Neural progenitor cell (in vitro differentiated cells): ENCODE measurements around the gene ROR2. TPM values are rescaled to one million over a fixed set of nuclear protein-coding genes. Genes with fewer than 3 reads are reported as not detected.

Experiments used
- DNase-seq: peaks from one replicate; pipeline ENCODE4 v3.0.0-alpha.2; 2016; ENCODE audit warnings: low spot score
- H2AFZ ChIP-seq: fragments of 200-600 bp; sonication (generic); replicated peaks from 2 replicates; pipeline ENCODE4 v1.6.1; 2016; ENCODE audit warnings: antibody characterized with exemption
- H3F3A ChIP-seq: fragments of 200-600 bp; sonication (generic); 2 replicates; pipeline ENCODE4 v1.6.1; 2016; ENCODE audit warnings: antibody characterized with exemption, low read depth
- H3K27ac ChIP-seq: fragments of 200-600 bp; sonication (generic); 2 replicates; pipeline ENCODE4 v1.5.1; 2016; ENCODE audit warnings: mild to moderate bottlenecking
- H3K27me3 ChIP-seq: fragments of 200-600 bp; sonication (generic); 2 replicates; pipeline ENCODE4 v1.6.1; 2016; ENCODE audit warnings: mild to moderate bottlenecking, moderate library complexity
- H3K36me3 ChIP-seq: fragments of 200-600 bp; sonication (generic); 2 replicates; pipeline ENCODE4 v1.5.1; 2016
- H3K4me1 ChIP-seq: fragments of 200-600 bp; sonication (generic); 2 replicates; pipeline ENCODE4 v1.6.1; 2016; ENCODE audit warnings: mixed run types
- H3K4me2 ChIP-seq: fragments of 200-600 bp; sonication (generic); 2 replicates; pipeline ENCODE4 v1.6.1; 2016
- H3K4me3 ChIP-seq: fragments of 200-600 bp; sonication (generic); 2 replicates; pipeline ENCODE4 v1.5.1; 2016
- H3K79me2 ChIP-seq: fragments of 200-600 bp; sonication (generic); 2 replicates; pipeline ENCODE4 v1.6.1; 2016; ENCODE audit warnings: low read depth
- H3K9ac ChIP-seq: fragments of 200-600 bp; sonication (generic); 2 replicates; pipeline ENCODE4 v1.6.1; 2016
- H3K9me3 ChIP-seq: fragments of 200-600 bp; sonication (generic); 2 replicates; pipeline ENCODE4 v1.5.1; 2016; ENCODE audit warnings: low read depth
- H4K20me1 ChIP-seq: fragments of 200-600 bp; sonication (generic); 2 replicates; pipeline ENCODE4 v1.6.1; 2016; ENCODE audit warnings: low read depth
- H3K27ac Mint-ChIP-seq: 3 replicates; pipeline ENCODE4 v1.8.0; 2021; ENCODE audit warnings: mixed read lengths
- H3K27me3 Mint-ChIP-seq: 2 replicates; pipeline ENCODE4 v1.8.0; 2022; ENCODE audit warnings: low read depth, mild to moderate bottlenecking, inconsistent platforms, moderate library complexity, mixed read lengths; ENCODE audit not compliant: insufficient read depth
- H3K36me3 Mint-ChIP-seq: 3 replicates; pipeline ENCODE4 v1.8.0; 2021; ENCODE audit warnings: mixed read lengths
- H3K4me1 Mint-ChIP-seq: 3 replicates; pipeline ENCODE4 v1.8.0; 2021; ENCODE audit warnings: mixed read lengths
- H3K4me3 Mint-ChIP-seq: 3 replicates; pipeline ENCODE4 v1.8.0; 2021; ENCODE audit warnings: mild to moderate bottlenecking, moderate library complexity, mixed read lengths
- H3K9me3 Mint-ChIP-seq: 3 replicates; pipeline ENCODE4 v1.8.0; 2020; ENCODE audit warnings: mixed read lengths
- CTCF ChIP-seq: fragments of 200-600 bp; sonication (generic); IDR thresholded peaks from 2 replicates; pipeline ENCODE4 v1.5.1; 2017; ENCODE audit warnings: antibody characterized with exemption, mild to moderate bottlenecking
- EZH2 ChIP-seq: fragments of 200-600 bp; sonication (generic); IDR thresholded peaks from 2 replicates; pipeline ENCODE4 v1.6.1; 2017; ENCODE audit warnings: antibody characterized with exemption, mild to moderate bottlenecking, moderate library complexity
- EZH2phosphoT487 ChIP-seq: fragments of 200-600 bp; sonication (generic); IDR thresholded peaks from 2 replicates; pipeline ENCODE4 v1.6.1; 2017; ENCODE audit warnings: antibody characterized with exemption
- total RNA-seq: library from RNA; depleted of rRNA; stranded (reverse); fragments of >200 nt; gene quantifications from 2 replicates; pipeline ENCODE4 v1.2.3, GENCODE V29; 2015; ENCODE audit warnings: low replicate concordance

The ROR2 gene
- total RNA-seq, 1 donor from 2014 or later, result 20.1 TPM

- no peaks in the 10 kb centered on the region for H3K9me3 Mint-ChIP-seq
- TF ChIP-seq CTCF (peak; percentile 69), EZH2 (no peak), EZH2phosphoT487 (no peak)
- no peaks in the 10 kb centered on the region for H3K36me3 ChIP-seq
- no peak overlapping the region for H3K9ac ChIP-seq
- H3K27ac ChIP-seq, result no peak overlapping the region
- H3K36me3 Mint-ChIP-seq, result no peaks in the 10 kb centered on the region
- H4K20me1 ChIP-seq, result no peaks in the 10 kb centered on the region
- no peaks in the 10 kb centered on the region for H3K4me1 ChIP-seq
- H3K79me2 ChIP-seq, result no peaks in the 10 kb centered on the region
- H3K27me3 ChIP-seq, result no peaks in the 10 kb centered on the region
- H3K4me3 Mint-ChIP-seq, result no peak overlapping the region
- no peaks in the 10 kb centered on the region for H3K27me3 Mint-ChIP-seq
- H3K27ac Mint-ChIP-seq, result no peak overlapping the region
- DNase-seq, result peak; percentile 53
- H3K4me1 Mint-ChIP-seq, result no peaks in the 10 kb centered on the region
- no peaks in the 10 kb centered on the region for H3F3A ChIP-seq
- H3K4me2 ChIP-seq, result no peak overlapping the region
- no peaks in the 10 kb centered on the region for H3K9me3 ChIP-seq
- peak overlapping the region; percentile 55 for H2AFZ ChIP-seq
- H3K4me3 ChIP-seq, result no peak overlapping the region
Observed at GRCh38 chr9:91659529-91660495, 290.2 kb downstream of the ROR2 start.

DNA sequence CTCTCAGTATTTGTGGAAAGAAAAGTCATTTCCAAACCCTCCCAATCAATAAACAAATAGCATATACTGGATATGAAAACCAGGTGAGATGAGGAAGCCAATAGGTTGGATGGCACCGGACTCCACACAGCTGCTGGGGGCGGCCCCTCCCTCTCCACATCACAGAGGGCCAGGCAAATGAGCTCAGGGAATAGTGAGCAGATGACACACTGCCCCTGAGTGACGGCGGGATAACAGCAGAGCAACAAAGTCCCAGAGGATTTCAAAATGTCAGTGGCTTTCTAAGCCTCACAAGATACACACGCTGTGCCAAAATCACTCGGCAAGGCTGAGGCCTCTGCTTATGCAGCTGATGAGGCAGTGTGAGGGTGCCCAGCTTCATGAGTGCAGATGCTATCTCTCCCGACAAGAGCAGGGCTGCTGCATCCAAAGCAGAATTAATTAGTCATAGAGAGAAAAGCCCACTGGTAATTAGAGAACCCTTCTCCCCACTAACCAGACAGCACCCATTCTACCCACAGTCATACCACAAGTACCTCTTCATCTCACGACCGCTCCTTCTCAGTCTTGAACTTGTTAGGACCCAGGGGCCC lies 291.4 kb downstream of the ROR2 start:
- no peak overlapping the region for H3K27ac Mint-ChIP-seq

GRCh38 chr9:91657501-91657900 lies 292.5 kb downstream of the ROR2 start:
- Histone ChIP-seq H2AFZ (no peak overlapping the region), H3K9me3 (no peaks in the 10 kb centered on the region), H3K4me1 (no peaks in the 10 kb centered on the region), H3K27ac (no peak overlapping the region), H3K4me2 (no peak overlapping the region), H3K4me3 (no peak overlapping the region), H3K27me3 (no peaks in the 10 kb centered on the region), H3F3A (no peaks in the 10 kb centered on the region), H3K79me2 (no peaks in the 10 kb centered on the region), H3K36me3 (no peaks in the 10 kb centered on the region), H3K9ac (no peak overlapping the region), H4K20me1 (no peaks in the 10 kb centered on the region)
- peaks cover 2% of the 10 kb centered on the region for H3K4me1 Mint-ChIP-seq
- H3K4me3 Mint-ChIP-seq, result no peak overlapping the region
- H3K27ac Mint-ChIP-seq, result no peak overlapping the region
- no peaks in the 10 kb centered on the region for H3K9me3 Mint-ChIP-seq
- TF ChIP-seq EZH2 (no peak), EZH2phosphoT487 (no peak), CTCF (no peak)
- H3K27me3 Mint-ChIP-seq, result peaks cover 6% of the 10 kb centered on the region
- no peak for DNase-seq
- H3K36me3 Mint-ChIP-seq, result no peaks in the 10 kb centered on the region

More for the DNA sequence above, 291.4 kb downstream of the ROR2 start:
- H3K4me3 Mint-ChIP-seq, result no peak overlapping the region
- Histone ChIP-seq H3K4me1 (no peaks in the 10 kb centered on the region), H3K9me3 (no peaks in the 10 kb centered on the region), H4K20me1 (no peaks in the 10 kb centered on the region), H3K36me3 (no peaks in the 10 kb centered on the region), H3K79me2 (no peaks in the 10 kb centered on the region), H3K27ac (no peak overlapping the region), H3K4me2 (no peak overlapping the region), H3K9ac (no peak overlapping the region), H3K27me3 (no peaks in the 10 kb centered on the region), H3K4me3 (no peak overlapping the region), H3F3A (no peaks in the 10 kb centered on the region), H2AFZ (no peak overlapping the region)
- H3K9me3 Mint-ChIP-seq, result no peaks in the 10 kb centered on the region
- TF ChIP-seq CTCF (no peak), EZH2 (no peak), EZH2phosphoT487 (no peak)
- peaks cover 6% of the 10 kb centered on the region for H3K27me3 Mint-ChIP-seq
- no peaks in the 10 kb centered on the region for H3K36me3 Mint-ChIP-seq
- H3K4me1 Mint-ChIP-seq, result peaks cover 2% of the 10 kb centered on the region
- DNase-seq, result no peak
